KMS-11 (cell line): Measurements from ENCODE around the gene NCAN.

Experiments
- H2AFZ ChIP-seq: fragments of 200-600 bp; sonication (generic); 2 replicates; pipeline ENCODE4 v1.6.1; 2016; ENCODE audit warnings: antibody characterized with exemption, mixed run types, low read depth
- H3K27ac ChIP-seq: fragments of 200-600 bp; sonication (generic); 2 replicates; pipeline ENCODE4 v1.6.1; 2016; ENCODE audit warnings: mild to moderate bottlenecking, mixed run types
- H3K27me3 ChIP-seq: fragments of 200-600 bp; sonication (generic); 2 replicates; pipeline ENCODE4 v1.6.1; 2017; ENCODE audit warnings: mild to moderate bottlenecking, low read depth, mixed run types, moderate library complexity; ENCODE audit not compliant: insufficient read depth
- H3K36me3 ChIP-seq: fragments of 200-600 bp; sonication (generic); 2 replicates; pipeline ENCODE4 v1.6.1; 2017; ENCODE audit warnings: mild to moderate bottlenecking, mixed run types; ENCODE audit not compliant: insufficient read depth
- H3K4me1 ChIP-seq: fragments of 200-600 bp; sonication (generic); 2 replicates; pipeline ENCODE4 v1.6.1; 2016; ENCODE audit warnings: mild to moderate bottlenecking, low read depth, mixed run types; ENCODE audit not compliant: poor library complexity, severe bottlenecking
- H3K4me2 ChIP-seq: fragments of 200-600 bp; sonication (generic); 2 replicates; pipeline ENCODE4 v1.7.0; 2016; ENCODE audit warnings: mild to moderate bottlenecking, mixed run types
- H3K4me3 ChIP-seq: fragments of 200-600 bp; sonication (generic); IDR thresholded peaks from 2 replicates; pipeline ENCODE4 v1.6.1; 2017; ENCODE audit warnings: low read depth, low read length, mixed read lengths; ENCODE audit not compliant: insufficient read depth
- H3K79me2 ChIP-seq: fragments of 200-600 bp; sonication (generic); 2 replicates; pipeline ENCODE4 v1.6.1; 2016; ENCODE audit warnings: low read depth, mixed run types; ENCODE audit not compliant: insufficient read depth
- H3K9ac ChIP-seq: fragments of 200-600 bp; sonication (generic); 2 replicates; pipeline ENCODE4 v1.6.1; 2016; ENCODE audit warnings: mild to moderate bottlenecking, mixed run types
- H4K20me1 ChIP-seq: fragments of 200-600 bp; sonication (generic); 2 replicates; pipeline ENCODE4 v1.6.1; 2016; ENCODE audit warnings: mild to moderate bottlenecking, mixed run types; ENCODE audit not compliant: insufficient read depth
- CTCF ChIP-seq: fragments of 200-600 bp; sonication (generic); conservative IDR thresholded peaks from 2 replicates; pipeline ENCODE4 v1.6.1; 2017; ENCODE audit warnings: low read depth, mild to moderate bottlenecking, antibody characterized with exemption, low read length, moderate library complexity, mixed read lengths

Gene NCAN

GRCh38 chr19:19214159-19214490 is 2.4 kb downstream of the NCAN start:
- H3K4me3 ChIP-seq, result no peak overlapping the region
- TF ChIP-seq CTCF, result no peak

GRCh38 chr19:19214892-19215291 is 3.1 kb downstream of the NCAN start:
- peaks cover 6% of the 10 kb centered on the region for H3K4me1 ChIP-seq
- no peak overlapping the region for H3K27ac ChIP-seq
- no peak overlapping the region for H3K9ac ChIP-seq
- no peak overlapping the region for H3K4me2 ChIP-seq
- H2AFZ ChIP-seq, result no peak overlapping the region
- no peak for TF ChIP-seq CTCF
- H3K27me3 ChIP-seq, result peaks cover 15% of the 10 kb centered on the region; the same call in 1 of the 2 replicates
- no peaks in the 10 kb centered on the region for H3K36me3 ChIP-seq
- H4K20me1 ChIP-seq, result no peaks in the 10 kb centered on the region
- H3K79me2 ChIP-seq, result no peaks in the 10 kb centered on the region
- H3K4me3 ChIP-seq, result no peak overlapping the region

More at GRCh38 chr19:19214159-19214490, 2.4 kb downstream of the NCAN start:
- H3K4me1 ChIP-seq, result peaks cover 13% of the 10 kb centered on the region
- H3K4me2 ChIP-seq, result no peak overlapping the region
- no peak overlapping the region for H2AFZ ChIP-seq
- no peaks in the 10 kb centered on the region for H3K36me3 ChIP-seq
- H4K20me1 ChIP-seq, result no peaks in the 10 kb centered on the region
- no peak overlapping the region for H3K27ac ChIP-seq
- no peaks in the 10 kb centered on the region for H3K79me2 ChIP-seq
- no peak overlapping the region for H3K9ac ChIP-seq
- peaks cover 14% of the 10 kb centered on the region; the same call in 1 of the 2 replicates for H3K27me3 ChIP-seq

- no peaks in the 10 kb centered on the region for H3K79me2 ChIP-seq
- H3K36me3 ChIP-seq, result no peaks in the 10 kb centered on the region
- H3K9ac ChIP-seq, result no peak overlapping the region
- peaks cover 6% of the 10 kb centered on the region for H3K4me1 ChIP-seq
- no peak overlapping the region for H2AFZ ChIP-seq
- TF ChIP-seq CTCF, result no peak
- H3K4me2 ChIP-seq, result no peak overlapping the region
- H3K27me3 ChIP-seq, result peaks cover 14% of the 10 kb centered on the region; the same call in 1 of the 2 replicates
- H4K20me1 ChIP-seq, result no peaks in the 10 kb centered on the region
- no peak overlapping the region for H3K4me3 ChIP-seq
- no peak overlapping the region for H3K27ac ChIP-seq
Observed at GRCh38 chr19:19215792-19216191, 4.0 kb downstream of the NCAN start.

- Histone ChIP-seq H3K4me1 (peaks cover 6% of the 10 kb centered on the region), H3K36me3 (no peaks in the 10 kb centered on the region), H3K9ac (no peak overlapping the region), H3K27ac (no peak overlapping the region), H3K79me2 (no peaks in the 10 kb centered on the region), H2AFZ (no peak overlapping the region), H4K20me1 (no peaks in the 10 kb centered on the region), H3K4me2 (no peak overlapping the region), H3K27me3 (peaks cover 10% of the 10 kb centered on the region; the same call in 1 of the 2 replicates), H3K4me3 (no peak overlapping the region)
- TF ChIP-seq CTCF, result no peak
Observed at GRCh38 chr19:19217099-19217498, 5.3 kb downstream of the NCAN start.
